Parathyroid adenoma (tissue), 2 donors: ENCODE data around the gene AP1S3.

Experiments used
- H2AFZ ChIP-seq: fragments of 300-600 bp; sonication (generic); one replicate; pipeline ENCODE4 v1.7.0; 2017; ENCODE audit warnings: antibody characterized with exemption, mild to moderate bottlenecking
- H3K27ac ChIP-seq: fragments of 300-600 bp; sonication (generic); one replicate; pipeline ENCODE4 v1.7.0; 2017
- H3K27me3 ChIP-seq: fragments of 300-600 bp; sonication (generic); one replicate; pipeline ENCODE4 v1.7.0; 2017; ENCODE audit warnings: low read length; ENCODE audit not compliant: control insufficient read depth, insufficient read depth
- H3K36me3 ChIP-seq: fragments of 300-600 bp; sonication (generic); one replicate; pipeline ENCODE4 v1.7.0; 2017; ENCODE audit warnings: low read length; ENCODE audit not compliant: control insufficient read depth, insufficient read depth
- H3K4me1 ChIP-seq: fragments of 300-600 bp; sonication (generic); one replicate; pipeline ENCODE4 v1.7.0; 2017; ENCODE audit warnings: control low read depth
- H3K4me2 ChIP-seq: fragments of 300-600 bp; sonication (generic); one replicate; pipeline ENCODE4 v1.7.0; 2017; ENCODE audit warnings: low read length
- H3K4me3 ChIP-seq: fragments of 300-600 bp; sonication (generic); one replicate; pipeline ENCODE4 v1.7.0; 2017; ENCODE audit warnings: low read depth, low read length
- H3K79me2 ChIP-seq: fragments of 300-600 bp; sonication (generic); one replicate; pipeline ENCODE4 v1.7.0; 2017; ENCODE audit warnings: control low read depth
- H3K9ac ChIP-seq: fragments of 300-600 bp; sonication (generic); one replicate; pipeline ENCODE4 v1.7.0; 2017; ENCODE audit warnings: mild to moderate bottlenecking
- H3K9me3 ChIP-seq: fragments of 300-600 bp; sonication (generic); one replicate; pipeline ENCODE4 v1.7.0; 2017; ENCODE audit warnings: low read length; ENCODE audit not compliant: control insufficient read depth
- TF ChIP-seq, protein P1 (sequence below): fragments of 300-600 bp; sonication (generic); IDR thresholded peaks from one replicate; pipeline ENCODE4 v1.7.0; 2017; ENCODE audit warnings: antibody characterized with exemption, mild to moderate bottlenecking
- donor health status: primary hyperparathyroidism.

AP1S3 gene

DNA sequence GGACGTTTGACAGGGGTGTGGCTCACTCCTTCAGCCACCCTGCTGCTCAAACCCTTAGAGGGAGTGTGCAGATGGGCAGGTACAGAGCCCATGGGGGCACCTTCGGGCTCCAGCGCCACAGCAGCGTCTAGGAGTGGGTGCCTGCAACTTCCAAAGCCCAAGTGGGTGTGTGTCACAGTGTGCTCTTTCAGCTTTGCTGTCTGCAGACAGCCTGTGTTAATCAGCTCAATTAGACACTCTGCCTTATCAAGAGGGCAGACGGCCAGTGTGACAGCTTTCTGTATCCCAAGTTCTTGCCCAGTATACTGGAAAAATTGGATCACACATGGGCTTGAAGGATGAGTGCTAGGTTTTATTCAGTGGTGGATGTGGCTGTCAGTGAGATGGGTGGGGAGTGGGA, 96.7 kb downstream of the AP1S3 start:
- Histone ChIP-seq H3K9me3 (no peaks in the 10 kb centered on the region), H3K4me3 (no peak overlapping the region), H3K27me3 (no peaks in the 10 kb centered on the region), H3K9ac (no peak overlapping the region), H3K4me1 (no peaks in the 10 kb centered on the region), H3K27ac (no peak overlapping the region), H3K4me2 (no peak overlapping the region), H3K79me2 (no peaks in the 10 kb centered on the region), H3K36me3 (no peaks in the 10 kb centered on the region), H2AFZ (no peak overlapping the region)
- TF ChIP-seq, protein P1, sequence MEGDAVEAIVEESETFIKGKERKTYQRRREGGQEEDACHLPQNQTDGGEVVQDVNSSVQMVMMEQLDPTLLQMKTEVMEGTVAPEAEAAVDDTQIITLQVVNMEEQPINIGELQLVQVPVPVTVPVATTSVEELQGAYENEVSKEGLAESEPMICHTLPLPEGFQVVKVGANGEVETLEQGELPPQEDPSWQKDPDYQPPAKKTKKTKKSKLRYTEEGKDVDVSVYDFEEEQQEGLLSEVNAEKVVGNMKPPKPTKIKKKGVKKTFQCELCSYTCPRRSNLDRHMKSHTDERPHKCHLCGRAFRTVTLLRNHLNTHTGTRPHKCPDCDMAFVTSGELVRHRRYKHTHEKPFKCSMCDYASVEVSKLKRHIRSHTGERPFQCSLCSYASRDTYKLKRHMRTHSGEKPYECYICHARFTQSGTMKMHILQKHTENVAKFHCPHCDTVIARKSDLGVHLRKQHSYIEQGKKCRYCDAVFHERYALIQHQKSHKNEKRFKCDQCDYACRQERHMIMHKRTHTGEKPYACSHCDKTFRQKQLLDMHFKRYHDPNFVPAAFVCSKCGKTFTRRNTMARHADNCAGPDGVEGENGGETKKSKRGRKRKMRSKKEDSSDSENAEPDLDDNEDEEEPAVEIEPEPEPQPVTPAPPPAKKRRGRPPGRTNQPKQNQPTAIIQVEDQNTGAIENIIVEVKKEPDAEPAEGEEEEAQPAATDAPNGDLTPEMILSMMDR, result no peak

DNA sequence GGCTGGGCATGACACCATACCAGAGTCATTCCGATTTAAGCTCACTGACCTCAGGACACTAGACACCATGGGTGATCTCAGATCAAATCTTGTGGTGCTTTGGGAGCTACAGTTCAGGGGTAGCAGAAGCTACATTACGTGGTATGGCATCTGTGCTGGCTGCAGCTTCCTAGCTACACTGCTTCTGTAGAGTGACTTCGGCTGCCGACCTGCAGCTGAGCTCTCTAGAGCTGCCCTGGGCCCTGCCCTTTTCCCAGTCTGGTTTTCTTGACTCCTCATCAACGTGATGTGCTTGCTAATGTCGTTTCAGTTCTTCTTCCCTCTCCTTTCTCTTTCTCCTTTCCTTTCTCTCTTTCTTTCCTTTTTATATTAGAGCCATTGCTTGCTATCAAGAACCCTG, 100.2 kb downstream of the AP1S3 start:
- TF ChIP-seq, protein P1, result no peak
- no peaks in the 10 kb centered on the region for H3K79me2 ChIP-seq

DNA sequence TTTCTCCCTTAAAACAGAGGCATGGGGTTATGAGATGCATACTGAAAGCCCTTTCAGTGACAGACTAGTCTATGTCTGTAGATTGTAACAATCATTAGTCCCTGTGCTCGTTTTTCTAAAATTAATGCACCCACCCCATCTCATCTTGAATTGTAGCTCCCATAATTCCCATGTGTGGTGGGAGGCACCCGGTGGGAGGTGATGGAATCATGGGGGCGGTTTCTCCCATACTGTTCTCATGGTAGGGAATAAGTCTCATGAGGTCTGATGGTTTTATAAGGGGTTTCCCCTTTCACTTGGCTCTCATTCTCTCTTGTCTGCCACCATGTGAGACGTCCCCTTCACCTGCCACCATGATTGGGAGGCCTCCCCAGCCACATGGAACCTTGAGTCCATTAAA, 100.9 kb downstream of the AP1S3 start:
- Histone ChIP-seq H3K27me3 (no peaks in the 10 kb centered on the region), H3K36me3 (no peaks in the 10 kb centered on the region), H3K4me3 (no peak overlapping the region), H3K4me1 (no peaks in the 10 kb centered on the region), H3K9ac (no peak overlapping the region), H3K9me3 (no peaks in the 10 kb centered on the region), H3K4me2 (no peak overlapping the region), H3K79me2 (no peaks in the 10 kb centered on the region), H3K27ac (no peak overlapping the region), H2AFZ (no peak overlapping the region)
- TF ChIP-seq, protein P1, result no peak

More for the DNA sequence above, 100.2 kb downstream of the AP1S3 start:
- no peak overlapping the region for H3K27ac ChIP-seq
- no peak overlapping the region for H3K9ac ChIP-seq
- no peaks in the 10 kb centered on the region for H3K9me3 ChIP-seq
- no peaks in the 10 kb centered on the region for H3K36me3 ChIP-seq
- no peak overlapping the region for H3K4me2 ChIP-seq
- H3K27me3 ChIP-seq, result no peaks in the 10 kb centered on the region
- H3K4me3 ChIP-seq, result no peak overlapping the region
- no peak overlapping the region for H2AFZ ChIP-seq
- H3K4me1 ChIP-seq, result no peaks in the 10 kb centered on the region

DNA sequence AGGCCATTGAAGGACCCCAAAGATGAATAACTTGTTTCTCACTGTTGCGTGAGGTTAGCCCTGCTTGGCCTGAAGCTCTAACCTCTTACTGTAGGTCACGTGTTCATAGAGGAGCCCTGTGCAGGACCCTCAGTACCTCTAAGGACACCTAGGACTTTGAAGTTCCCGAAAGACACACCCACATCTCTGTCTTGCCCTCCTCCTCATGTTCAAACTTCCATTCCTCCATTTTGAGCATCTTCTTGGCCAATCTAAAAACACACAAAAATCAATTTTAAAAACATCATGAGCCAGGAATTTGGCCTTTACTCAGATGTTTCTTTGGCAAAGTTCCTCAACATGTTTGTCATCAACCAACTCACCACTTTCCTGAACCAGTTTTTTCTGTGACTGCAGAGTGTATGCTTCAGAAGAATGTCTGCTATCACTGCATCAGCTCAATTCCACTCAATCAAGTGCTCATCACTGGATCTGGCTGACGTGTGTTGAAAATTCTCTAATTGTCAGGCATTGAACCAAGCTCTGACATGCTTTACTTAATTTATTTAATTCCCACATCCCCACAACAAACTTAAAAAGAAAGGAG, 101.6 kb downstream of the AP1S3 start:
- no peaks in the 10 kb centered on the region for H3K4me1 ChIP-seq
- H3K79me2 ChIP-seq, result no peaks in the 10 kb centered on the region
- H3K36me3 ChIP-seq, result no peaks in the 10 kb centered on the region
- no peak overlapping the region for H3K9ac ChIP-seq
- no peaks in the 10 kb centered on the region for H3K9me3 ChIP-seq
- no peak overlapping the region for H3K4me3 ChIP-seq
- TF ChIP-seq, protein P1, result no peak
- no peak overlapping the region for H2AFZ ChIP-seq
- no peak overlapping the region for H3K4me2 ChIP-seq
- H3K27ac ChIP-seq, result no peak overlapping the region
- H3K27me3 ChIP-seq, result no peaks in the 10 kb centered on the region

DNA sequence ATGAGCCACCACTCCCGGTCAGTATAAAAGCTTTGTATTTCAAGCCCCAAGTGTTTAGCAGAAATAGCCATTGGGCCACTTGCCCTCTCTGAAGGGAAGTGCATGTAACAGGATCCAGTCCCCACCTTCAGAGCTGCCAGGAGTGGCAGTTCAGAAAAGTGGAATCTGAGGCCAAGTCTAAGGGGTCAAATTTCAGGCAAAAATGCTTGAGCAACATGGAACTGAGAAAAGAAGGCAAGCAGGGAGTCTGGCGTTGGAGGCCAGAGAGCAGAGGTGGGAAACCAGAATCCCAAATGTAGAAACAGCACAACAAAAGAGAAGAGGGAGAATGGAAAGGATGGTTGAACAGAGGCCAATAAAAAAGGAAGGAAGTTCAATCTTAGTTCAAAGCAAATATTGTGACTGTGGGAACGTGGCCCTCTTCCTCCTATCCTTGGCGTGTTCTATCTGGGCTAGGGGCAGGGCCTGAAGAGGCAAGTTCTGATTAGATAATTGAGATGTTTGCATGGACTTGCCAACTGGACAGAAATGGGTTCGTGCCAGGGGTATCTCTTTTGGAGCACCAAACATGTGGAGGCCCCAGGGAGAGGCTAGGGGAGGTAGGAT, 102.2 kb downstream of the AP1S3 start:
- H3K4me1 ChIP-seq, result no peaks in the 10 kb centered on the region
- no peak overlapping the region for H3K27ac ChIP-seq
- H3K79me2 ChIP-seq, result no peaks in the 10 kb centered on the region
- no peak overlapping the region for H3K4me3 ChIP-seq
- TF ChIP-seq, protein P1, result no peak
- no peaks in the 10 kb centered on the region for H3K36me3 ChIP-seq
- no peak overlapping the region for H3K9ac ChIP-seq
- no peak overlapping the region for H2AFZ ChIP-seq
- no peaks in the 10 kb centered on the region for H3K27me3 ChIP-seq
- no peak overlapping the region for H3K4me2 ChIP-seq
- H3K9me3 ChIP-seq, result no peaks in the 10 kb centered on the region
